HG02798 (cell line): ENCODE data around the gene GLIS2.
A peak's percentile ranks its signal among the peaks of the same experiment; 100 is the strongest.

Experiments used
- ATAC-seq: cut with Tn5 transposase; IDR thresholded peaks from one replicate; pipeline ENCODE4 v1.9.1; 2021; ENCODE audit warnings: mild to moderate bottlenecking; ENCODE audit not compliant: unreplicated experiment, poor library complexity

GLIS2 gene

GRCh38 chr16:4295581-4295980 is 20.3 kb upstream of the GLIS2 start:
- ATAC-seq, result no peak

- ATAC-seq, result no peak
Observed at GRCh38 chr16:4297480-4297879, 18.4 kb upstream of the GLIS2 start.

GRCh38 chr16:4298761-4299522 is 16.9 kb upstream of the GLIS2 start:
- no peak for ATAC-seq

- ATAC-seq, result no peak
Observed at GRCh38 chr16:4301177-4301576, 14.7 kb upstream of the GLIS2 start.

GRCh38 chr16:4301968-4302367 is 13.9 kb upstream of the GLIS2 start:
- ATAC-seq, result no peak

GRCh38 chr16:4303973-4304372 is 11.9 kb upstream of the GLIS2 start:
- ATAC-seq, result no peak

- no peak for ATAC-seq
Observed at GRCh38 chr16:4306470-4307214, 9.2 kb upstream of the GLIS2 start.

- peak; percentile 93 for ATAC-seq
Observed at GRCh38 chr16:4307215-4308037, 8.4 kb upstream of the GLIS2 start.

GRCh38 chr16:4309102-4309832 is 6.6 kb upstream of the GLIS2 start:
- ATAC-seq, result no peak

- no peak for ATAC-seq
Observed at GRCh38 chr16:4309833-4310266, 6.0 kb upstream of the GLIS2 start.

GRCh38 chr16:4313563-4314531 is 2.0 kb upstream of the GLIS2 start:
- ATAC-seq, result no peak

GRCh38 chr16:4314532-4315185 is 1.2 kb upstream of the GLIS2 start:
- no peak for ATAC-seq

GRCh38 chr16:4316108-4316863 is 419 bp downstream of the GLIS2 start:
- no peak for ATAC-seq

GRCh38 chr16:4316864-4317531 is 1.1 kb downstream of the GLIS2 start:
- ATAC-seq, result no peak

GRCh38 chr16:4317532-4318450 is 1.9 kb downstream of the GLIS2 start:
- ATAC-seq, result no peak

GRCh38 chr16:4318451-4318910 is 2.6 kb downstream of the GLIS2 start:
- no peak for ATAC-seq
